A549 treated with Mapracorat at 1 μM for 4 hours (cell line): ENCODE data around the gene OR51I2. TPM values are rescaled to one million over a fixed set of nuclear protein-coding genes. Genes with fewer than 3 reads are reported as not detected.

Experiments used
- total RNA-seq: library from RNA; stranded (reverse); fragments of 200-300 nt; extraction: Qiagen RNA extraction; gene quantifications from 5 replicates; pipeline ENCODE4 v1.2.3, GENCODE V29; 2022

OR51I2 gene
- total RNA-seq: not detected in 5 replicates

GRCh38 chr11:5449023-5449422 lies at the start of gene OR51I2:
OR51I2 (plus strand) TSS chr11:5449323; CDS start chr11:5453489, 4,166 bp downstream.

GRCh38 chr11:5421811-5422210 lies 27.3 kb upstream of the OR51I2 start, which contains the start of gene OR51Q1:
OR51Q1 (plus strand) TSS chr11:5422111; CDS start chr11:5422201, 90 bp downstream.

DNA sequence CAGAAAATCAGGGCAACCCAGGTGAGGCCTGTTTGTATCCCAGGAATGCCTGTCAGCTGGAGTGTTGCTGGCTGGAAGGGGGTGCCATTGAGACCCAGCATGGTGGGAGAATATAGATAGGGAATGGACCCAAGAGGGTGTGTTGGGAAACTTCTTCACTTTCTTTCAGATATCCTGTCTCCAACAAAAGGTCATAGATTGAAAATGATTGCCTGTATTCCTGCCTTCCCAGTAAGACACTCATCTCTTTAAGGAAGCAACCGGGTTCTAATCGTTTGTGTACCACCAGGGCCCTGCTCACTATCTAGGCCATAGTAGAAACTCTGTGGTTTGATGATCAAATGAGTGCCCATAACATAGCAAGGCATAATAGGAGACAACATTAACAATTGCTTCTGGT lies 7.7 kb upstream of the OR51I2 start, which contains the start of gene OR51I1:
TSS of gene OR51I1 (minus strand) at position 101 of the 400 bp plus-strand sequence. CDS start at position 101, 0 bp downstream.

DNA sequence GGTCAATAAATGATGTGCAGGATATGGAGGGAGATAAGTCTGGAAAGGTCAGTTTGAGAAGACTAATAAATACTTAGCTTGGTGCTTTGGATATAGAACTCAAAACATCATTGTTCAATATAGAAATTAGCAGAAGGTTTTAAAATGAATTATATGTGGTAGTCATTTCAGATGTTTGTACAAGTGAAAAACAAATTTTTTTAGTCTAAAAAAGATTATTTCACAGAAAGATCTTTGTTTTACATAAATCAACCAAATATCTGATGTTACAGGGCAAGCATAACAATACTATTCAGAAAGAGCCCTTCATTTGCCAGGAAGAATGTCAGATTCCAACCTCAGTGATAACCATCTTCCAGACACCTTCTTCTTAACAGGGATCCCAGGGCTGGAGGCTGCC lies 39.3 kb downstream of the OR51I2 start, which contains the start of gene OR52D1:
TSS of gene OR52D1 (plus strand) at position 301 of the 400 bp plus-strand sequence. CDS start at position 323, 22 bp downstream.

Other genes with a start within 250 kb of the OR51I2 start
- not detected in 5 replicates for gene OR51V1, start 248.6 kb upstream of the OR51I2 start, total RNA-seq
- gene HBB, start 222.3 kb upstream of the OR51I2 start, total RNA-seq: not detected in 5 replicates
- gene HBD, start 214.8 kb upstream of the OR51I2 start, total RNA-seq: not detected in 5 replicates
- gene HBG1, start 199.5 kb upstream of the OR51I2 start, total RNA-seq: not detected in 5 replicates
- not detected in 5 replicates for gene HBG2, start 194.5 kb upstream of the OR51I2 start, total RNA-seq
- gene HBE1, start 179.4 kb upstream of the OR51I2 start, total RNA-seq: 0.20 TPM in 1 of 5 replicates, not detected in the others
- gene OR51B4, start 147.4 kb upstream of the OR51I2 start, total RNA-seq: not detected in 5 replicates
- not detected in 5 replicates for gene OR51B2, start 125.0 kb upstream of the OR51I2 start, total RNA-seq
- gene OR51B5, start 105.8 kb upstream of the OR51I2 start, total RNA-seq: 0.13 TPM in 2 of 5 replicates, not detected in the others
- gene OR51B6, start 97.8 kb upstream of the OR51I2 start, total RNA-seq: not detected in 5 replicates
- not detected in 5 replicates for gene OR51M1, start 65.5 kb upstream of the OR51I2 start, total RNA-seq
- not detected in 5 replicates for gene OR51Q1, start 27.2 kb upstream of the OR51I2 start, total RNA-seq
- gene OR51I1, start 7.8 kb upstream of the OR51I2 start, total RNA-seq: not detected in 5 replicates
- gene OR52D1, start 39.4 kb downstream of the OR51I2 start, total RNA-seq: not detected in 5 replicates
- gene UBQLN3, start 60.6 kb downstream of the OR51I2 start, total RNA-seq: not detected in 5 replicates
- not detected in 5 replicates for gene UBQLNL, start 67.4 kb downstream of the OR51I2 start, total RNA-seq
- gene OR52H1, start 99.2 kb downstream of the OR51I2 start, total RNA-seq: not detected in 5 replicates
- not detected in 5 replicates for gene OR52B6, start 131.6 kb downstream of the OR51I2 start, total RNA-seq
- 8.7 to 9.9 TPM (median 9.2 TPM) in 5 replicates for gene TRIM6, start 147.3 kb downstream of the OR51I2 start, total RNA-seq
- gene TRIM34, start 175.7 kb downstream of the OR51I2 start, total RNA-seq: 2.9 to 3.7 TPM (median 3.1 TPM) in 5 replicates
- gene TRIM5, start 235.8 kb downstream of the OR51I2 start, total RNA-seq: 8.7 to 10.9 TPM (median 10.5 TPM) in 5 replicates
- gene TRIM22, start 240.5 kb downstream of the OR51I2 start, total RNA-seq: 0.80 to 1.4 TPM (median 0.87 TPM) in 5 replicates